Fibroblast of skin of back (primary cell): ENCODE measurements around the gene CRTAC1.

ENCODE experiments used
- DNase-seq: peaks from one replicate; pipeline ENCODE4 v3.0.0-alpha.2; 2013

CRTAC1 gene

DNA sequence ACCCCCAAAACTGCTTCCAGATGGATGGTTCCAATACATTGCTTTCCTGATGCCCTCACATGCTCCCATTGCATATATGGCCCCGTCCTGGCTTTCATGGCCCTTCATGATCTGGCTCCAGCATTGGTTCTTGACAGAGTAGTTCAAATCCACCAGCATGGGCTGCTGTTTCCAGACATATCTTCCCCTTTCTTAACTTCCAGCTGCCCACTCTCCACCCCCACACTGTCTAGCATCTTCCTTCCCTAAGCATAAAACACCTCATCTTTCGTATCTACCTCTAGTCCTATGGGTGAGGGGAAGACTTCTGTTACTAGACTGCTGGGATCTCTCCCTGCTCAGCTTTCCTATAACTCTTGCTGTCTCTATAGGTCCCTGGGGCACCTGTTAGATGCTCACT, 194.0 kb downstream of the CRTAC1 start:
- DNase-seq, result no peak

DNA sequence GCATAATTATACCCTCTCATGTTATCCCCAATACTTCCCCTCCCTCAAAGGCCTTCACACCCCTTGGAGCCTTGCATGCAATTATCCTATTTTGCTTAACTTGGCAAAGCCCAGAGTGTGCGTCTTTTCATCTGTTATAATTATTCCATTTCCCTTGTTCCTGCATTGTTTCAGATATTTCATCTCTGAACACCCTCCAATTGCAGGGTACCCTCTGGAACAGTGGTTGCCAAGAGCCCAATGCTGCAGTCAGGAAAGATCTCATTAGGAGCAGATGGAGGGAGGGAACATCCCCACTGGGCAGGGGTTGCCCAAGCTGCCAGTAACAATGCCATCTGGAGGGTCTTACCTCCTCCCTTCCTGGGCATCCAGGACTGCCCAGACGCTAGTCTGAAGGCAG, 199.2 kb downstream of the CRTAC1 start:
- no peak for DNase-seq

DNA sequence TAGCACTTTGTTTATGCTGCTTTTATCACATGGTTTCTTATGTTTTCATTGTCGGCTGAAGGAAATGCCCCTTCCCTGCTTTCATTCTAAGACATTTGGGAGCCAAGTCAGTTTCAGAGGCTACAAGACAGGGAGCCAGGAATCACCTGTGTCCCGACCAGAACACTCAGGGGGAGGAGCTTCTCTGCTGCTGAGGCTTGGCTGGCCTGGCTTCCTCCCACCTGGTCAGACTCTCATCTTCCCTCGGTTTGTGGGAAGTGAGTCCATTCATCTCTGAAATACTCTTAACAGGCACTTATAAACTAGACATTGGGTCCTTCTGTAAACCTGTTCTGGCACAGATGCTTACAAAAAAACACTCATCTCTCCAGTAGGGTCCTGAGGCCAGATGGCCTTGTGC, 200.4 kb downstream of the CRTAC1 start:
- no peak for DNase-seq

DNA sequence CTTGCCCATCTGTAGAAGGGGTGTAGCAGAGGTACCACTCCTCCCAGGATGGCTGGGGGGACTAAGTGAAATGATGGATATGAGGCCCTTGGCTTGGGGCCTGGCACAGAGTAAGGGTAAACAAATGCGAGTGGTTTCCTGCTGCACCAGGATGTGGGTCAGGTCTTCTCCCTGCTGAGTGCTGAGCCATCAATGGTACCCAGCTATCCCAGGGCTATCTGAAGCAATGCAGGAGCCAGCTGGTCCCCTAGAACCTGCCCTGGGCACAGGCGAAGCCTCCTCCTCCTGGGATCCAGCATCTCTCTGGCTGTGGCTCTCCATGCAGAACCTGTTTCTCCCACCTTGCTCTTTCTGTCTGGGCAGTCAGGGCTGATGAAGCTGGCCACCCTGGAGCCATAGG, 201.7 kb downstream of the CRTAC1 start:
- no peak for DNase-seq

DNA sequence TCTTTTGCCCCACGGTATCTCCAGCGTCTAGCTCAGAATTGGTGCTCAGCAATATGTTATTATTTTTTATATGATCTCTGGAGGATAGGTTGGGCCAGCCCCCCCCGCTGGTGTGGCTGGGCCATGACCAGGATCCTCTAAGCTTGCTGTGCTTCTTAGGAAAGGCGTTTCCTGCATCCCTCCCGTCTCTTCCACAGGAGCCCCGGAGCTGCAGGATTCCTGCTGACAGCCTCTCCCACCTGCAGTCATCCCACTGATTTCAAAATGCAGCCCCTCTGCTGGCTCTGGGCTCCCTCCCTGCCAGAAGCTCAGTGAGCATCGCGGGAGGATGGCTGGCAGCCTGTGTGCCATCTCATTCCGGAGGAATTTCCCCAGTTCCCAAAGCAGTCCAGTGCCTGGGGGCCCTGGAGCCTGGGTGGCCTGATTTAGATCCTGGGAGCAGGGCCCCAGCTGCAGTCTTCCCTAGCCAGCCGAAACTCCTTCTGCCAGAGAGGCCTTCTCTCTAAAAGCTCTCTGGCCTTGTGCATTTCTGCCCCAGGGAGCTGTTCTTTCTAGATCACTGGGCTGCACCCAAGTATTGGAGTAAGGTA, 202.6 kb downstream of the CRTAC1 start:
- peak; percentile 70 for DNase-seq

DNA sequence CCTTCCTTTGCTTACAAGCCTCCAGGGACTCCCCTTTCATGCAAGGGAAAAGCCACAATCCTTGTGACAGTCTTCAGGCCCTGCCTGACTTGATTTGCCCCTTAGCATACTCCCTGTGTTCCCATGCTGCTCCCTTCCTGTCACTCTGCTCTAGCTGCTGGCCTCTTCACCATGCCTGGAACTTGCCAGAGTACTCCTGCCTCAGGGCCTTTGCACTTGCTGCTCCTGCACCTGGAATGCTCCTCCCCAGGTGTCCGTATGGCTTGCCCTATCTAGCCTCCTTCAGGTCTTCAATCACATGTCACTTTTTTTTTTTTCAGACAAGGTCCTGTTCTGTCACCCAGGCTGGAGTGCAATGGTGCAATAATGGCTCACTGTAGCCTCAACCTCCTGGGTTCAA, 203.5 kb downstream of the CRTAC1 start:
- DNase-seq, result no peak

DNA sequence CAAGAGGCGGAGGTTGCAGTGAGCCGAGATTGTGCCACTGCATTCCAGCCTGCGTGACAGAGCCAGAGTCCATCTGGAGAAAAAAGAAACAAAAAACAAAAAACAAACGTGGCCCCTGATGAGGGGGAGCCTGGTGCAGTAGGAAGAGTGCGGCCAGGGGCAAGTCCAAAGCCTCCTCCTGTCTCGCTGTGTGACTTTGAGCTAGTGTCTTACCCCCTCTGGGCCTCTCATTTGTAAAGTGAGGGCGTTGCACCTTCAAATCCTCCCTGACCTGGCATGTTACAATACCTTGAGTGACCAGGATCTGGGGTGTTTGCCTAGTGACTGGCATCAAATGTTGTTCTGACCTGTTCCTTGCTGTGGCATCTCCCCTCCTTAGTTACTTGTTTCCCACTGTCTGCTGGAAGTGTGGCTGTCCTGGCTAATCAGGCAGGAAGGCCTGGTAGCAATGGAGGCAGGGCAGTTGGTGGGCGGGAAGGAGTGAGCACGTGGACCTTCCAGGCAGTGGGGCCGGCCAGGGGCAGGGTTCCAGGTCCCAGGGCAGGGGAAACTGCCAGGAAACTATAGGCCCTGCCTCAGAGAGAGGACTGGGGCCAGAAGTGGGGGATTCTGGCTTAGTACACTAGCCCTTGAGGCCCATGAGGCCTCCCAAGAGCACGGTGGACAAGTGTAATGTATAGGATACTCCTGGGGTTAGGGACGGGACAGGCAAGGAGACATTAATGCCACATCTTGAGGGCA, 205.2 kb downstream of the CRTAC1 start:
- no peak for DNase-seq

DNA sequence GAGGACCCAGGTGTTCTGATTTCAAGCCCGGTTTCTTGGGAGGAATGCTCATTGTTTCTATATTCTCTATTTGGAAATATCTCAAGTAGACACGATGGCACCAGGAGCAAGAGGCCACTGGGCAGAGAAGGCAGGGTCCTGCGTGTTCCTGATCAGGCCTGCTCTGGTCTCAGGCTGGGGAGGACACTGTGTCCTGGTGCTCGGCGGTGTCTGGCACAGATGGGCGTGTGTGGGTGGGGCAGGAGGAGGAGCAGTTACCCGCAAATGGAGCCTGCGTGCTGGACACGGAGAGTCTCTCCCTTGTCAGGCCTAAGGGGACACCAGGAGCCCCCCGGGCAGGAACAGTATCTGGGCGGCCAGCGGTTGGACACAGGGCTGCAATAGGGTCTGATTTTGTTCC, 206.7 kb downstream of the CRTAC1 start:
- no peak for DNase-seq

GRCh38 chr10:97822261-97822687, 208.1 kb downstream of the CRTAC1 start:
- no peak for DNase-seq

DNA sequence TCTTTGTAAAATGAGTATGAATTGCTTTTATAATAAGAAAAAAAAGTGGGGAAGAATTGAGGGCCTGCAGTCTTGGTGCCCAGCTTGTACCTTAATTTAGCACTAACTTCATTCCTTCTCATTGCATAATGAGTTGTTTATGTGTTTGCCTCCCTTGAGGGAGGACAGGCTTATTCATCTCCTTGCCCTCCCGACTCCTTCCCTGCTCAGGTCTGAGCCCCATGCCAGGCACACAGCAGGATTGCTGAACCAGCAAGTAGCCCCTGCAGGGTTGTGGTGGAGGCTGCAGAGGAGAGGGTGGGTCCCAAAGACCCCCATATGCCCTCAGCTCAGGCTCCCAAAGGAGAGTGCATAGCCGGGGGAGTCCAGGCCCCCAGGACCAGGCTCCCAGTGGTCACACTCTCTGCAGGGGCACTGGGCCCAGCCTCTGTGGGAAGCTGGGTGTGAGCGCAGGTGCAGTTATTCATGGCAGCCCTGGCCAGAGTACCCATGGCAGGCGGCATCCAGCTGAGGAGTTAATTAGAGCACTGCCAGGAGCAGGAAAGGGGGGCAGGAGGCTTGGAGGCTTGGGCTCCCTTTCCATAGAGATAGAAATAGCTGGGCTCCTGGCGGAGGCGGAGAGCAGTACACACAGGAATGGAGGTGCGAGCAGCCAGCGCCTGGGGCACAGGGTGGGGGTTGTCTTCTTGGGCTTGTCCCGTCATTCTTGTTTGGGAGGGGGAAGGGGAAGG, 208.9 kb downstream of the CRTAC1 start:
- no peak for DNase-seq

DNA sequence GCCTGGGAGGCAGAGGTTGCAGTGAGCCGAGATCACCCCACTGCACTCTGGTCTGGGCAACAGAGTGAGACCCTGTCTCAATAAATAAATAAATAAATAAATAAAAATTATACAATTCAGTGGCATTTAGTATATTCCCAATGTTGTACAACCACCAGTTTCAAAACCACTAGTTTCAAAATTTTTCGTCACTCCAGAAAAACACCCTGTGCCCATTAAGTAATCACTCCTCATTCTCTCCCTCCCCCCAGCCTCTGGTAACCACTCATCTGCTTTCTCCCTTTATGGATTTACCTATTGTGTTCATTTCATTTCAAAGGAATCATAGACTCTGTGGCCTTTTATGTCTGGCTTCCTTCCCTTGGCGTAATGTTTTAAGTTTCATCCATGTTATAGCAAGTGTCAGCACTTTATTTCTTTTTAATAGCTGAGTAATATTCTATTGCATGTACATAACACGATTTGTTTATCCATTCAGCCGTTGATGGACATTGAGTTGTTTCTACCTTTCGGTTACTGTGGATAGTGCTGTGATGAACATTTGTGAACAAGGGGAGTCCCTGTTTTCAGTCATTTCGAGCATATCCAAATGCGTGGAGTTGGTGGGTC, 210.2 kb downstream of the CRTAC1 start:
- no peak for DNase-seq

DNA sequence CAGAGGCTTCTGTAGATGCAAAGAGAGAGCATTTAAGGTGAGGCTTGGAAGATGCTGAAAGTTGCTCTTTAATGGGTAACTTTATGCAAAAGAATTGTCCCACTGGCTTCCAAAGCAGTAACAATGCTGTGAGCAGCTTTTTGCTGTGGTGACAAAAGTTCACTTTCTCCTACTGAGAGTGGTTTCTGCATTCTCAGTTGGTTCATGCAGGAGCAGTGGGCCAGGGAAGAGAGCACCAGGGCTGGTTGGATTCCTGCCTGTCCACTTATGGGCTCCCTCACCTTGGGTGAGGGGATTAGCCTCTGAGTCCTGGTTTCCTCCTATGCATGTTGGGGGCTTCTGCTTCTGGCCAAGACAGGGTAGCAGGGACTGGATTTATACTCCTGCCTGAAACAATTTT, 211.8 kb downstream of the CRTAC1 start:
- DNase-seq, result no peak

DNA sequence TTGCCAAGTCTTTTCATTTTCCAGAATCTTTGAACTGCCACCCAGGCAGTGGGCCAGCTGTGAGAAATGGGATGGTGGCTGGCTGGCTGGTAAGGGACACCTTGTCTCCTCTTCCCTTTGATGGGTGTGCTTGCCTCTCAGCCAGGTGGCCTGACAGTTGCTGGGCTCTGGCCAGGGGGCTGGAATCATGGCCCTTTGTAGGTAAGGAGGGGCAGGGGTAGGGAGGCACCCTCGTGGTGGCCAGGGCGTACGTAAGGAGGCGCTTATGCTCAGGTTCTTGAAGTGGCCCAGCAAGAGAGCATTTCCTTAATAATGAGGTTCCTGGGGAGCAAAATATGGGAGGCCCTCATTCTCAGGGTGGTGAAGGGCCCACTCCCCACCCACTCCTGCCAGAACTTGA, 213.8 kb downstream of the CRTAC1 start:
- DNase-seq, result no peak
